ENCODE data around the gene HYAL1. TPM values are rescaled to one million over a fixed set of nuclear protein-coding genes. Genes with fewer than 3 reads are reported as not detected.

Gene HYAL1
- total RNA-seq, 1 donor from 2014 or later: 78.8 TPM

DNA sequence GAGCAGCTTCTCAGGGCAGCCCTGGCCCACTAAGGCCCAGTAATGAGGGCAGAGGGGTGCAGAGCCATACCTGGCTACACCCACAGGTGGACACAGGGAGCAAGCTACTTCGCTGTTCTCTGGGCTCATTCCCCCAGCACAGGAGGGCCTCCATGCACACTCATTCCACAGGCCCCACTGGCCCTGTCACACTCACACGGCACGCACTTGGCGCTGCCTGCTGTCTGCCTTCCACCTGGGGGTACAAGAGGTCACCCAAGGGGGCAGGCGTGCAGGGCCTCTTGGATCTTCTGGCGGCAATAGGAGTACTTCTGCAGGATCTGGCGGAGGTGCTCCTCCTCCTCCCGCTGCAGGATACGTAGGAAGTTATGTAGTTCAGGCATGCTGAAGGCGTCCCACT lies 27.0 kb upstream of the HYAL1 start:
- Histone ChIP-seq H3K27me3 (no peaks in the 10 kb centered on the region), H3K27ac (no peak overlapping the region), H3K36me3 (peaks cover 42% of the 10 kb centered on the region), H3K9me3 (no peaks in the 10 kb centered on the region), H3K4me3 (no peak overlapping the region), H3K4me1 (peaks cover 34% of the 10 kb centered on the region)
- intact Hi-C loops (cut with DNase I): no loop called here
- TF ChIP-seq, protein P1, sequence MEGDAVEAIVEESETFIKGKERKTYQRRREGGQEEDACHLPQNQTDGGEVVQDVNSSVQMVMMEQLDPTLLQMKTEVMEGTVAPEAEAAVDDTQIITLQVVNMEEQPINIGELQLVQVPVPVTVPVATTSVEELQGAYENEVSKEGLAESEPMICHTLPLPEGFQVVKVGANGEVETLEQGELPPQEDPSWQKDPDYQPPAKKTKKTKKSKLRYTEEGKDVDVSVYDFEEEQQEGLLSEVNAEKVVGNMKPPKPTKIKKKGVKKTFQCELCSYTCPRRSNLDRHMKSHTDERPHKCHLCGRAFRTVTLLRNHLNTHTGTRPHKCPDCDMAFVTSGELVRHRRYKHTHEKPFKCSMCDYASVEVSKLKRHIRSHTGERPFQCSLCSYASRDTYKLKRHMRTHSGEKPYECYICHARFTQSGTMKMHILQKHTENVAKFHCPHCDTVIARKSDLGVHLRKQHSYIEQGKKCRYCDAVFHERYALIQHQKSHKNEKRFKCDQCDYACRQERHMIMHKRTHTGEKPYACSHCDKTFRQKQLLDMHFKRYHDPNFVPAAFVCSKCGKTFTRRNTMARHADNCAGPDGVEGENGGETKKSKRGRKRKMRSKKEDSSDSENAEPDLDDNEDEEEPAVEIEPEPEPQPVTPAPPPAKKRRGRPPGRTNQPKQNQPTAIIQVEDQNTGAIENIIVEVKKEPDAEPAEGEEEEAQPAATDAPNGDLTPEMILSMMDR (IDR thresholded peaks at IDR 0.05): no peak
- DNase-seq: no peak
- ATAC-seq: no peak

DNA sequence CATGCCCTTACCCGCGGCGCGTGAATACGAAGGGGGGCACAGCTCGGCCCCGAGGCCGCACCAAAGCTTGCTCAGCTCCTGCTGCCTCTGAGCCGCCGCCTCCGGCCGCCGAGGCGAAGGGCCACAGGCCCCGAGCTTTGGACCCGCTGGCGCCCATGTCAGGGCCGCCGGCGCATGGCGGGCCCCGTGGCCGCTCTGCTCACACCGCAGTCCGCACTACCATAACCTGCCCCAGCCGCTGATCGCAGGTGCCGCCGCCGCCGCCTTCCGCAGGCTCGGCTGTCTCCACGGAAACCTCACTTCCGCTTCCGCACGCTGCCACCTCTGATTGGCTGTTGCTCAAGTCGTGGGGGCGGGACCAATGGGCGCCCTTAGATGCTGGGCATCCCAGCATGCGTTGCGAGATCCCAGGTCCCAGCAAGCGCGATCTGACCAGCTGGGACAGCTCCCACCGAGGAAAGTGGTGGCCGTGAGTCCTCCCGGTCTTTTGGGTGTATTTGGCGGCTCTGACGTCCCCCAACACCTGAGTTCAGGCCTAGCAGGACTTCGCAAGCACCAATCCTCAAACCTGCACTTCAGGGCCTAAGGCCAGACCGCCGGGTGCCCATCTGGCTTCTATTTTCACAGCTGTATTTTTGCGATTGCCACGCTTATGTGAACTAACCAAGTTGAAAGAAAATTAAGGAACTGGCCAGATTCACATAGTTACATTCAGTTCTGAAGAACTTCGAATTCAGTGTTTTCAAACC lies 24.7 kb upstream of the HYAL1 start, which contains the start of gene TUSC2:
TUSC2 (minus strand) TSS at position 281 of the 749 bp plus-strand sequence; CDS start at position 157, 124 bp downstream.
- TF ChIP-seq, protein P1 (IDR thresholded peaks at IDR 0.05): no peak
- intact Hi-C loops (cut with DNase I): no loop called here
- Histone ChIP-seq H3K36me3 (peaks cover 42% of the 10 kb centered on the region), H3K4me1 (peaks cover 31% of the 10 kb centered on the region), H3K4me3 (peak within 1 kb of the TSS; percentile 99), H3K9me3 (no peaks in the 10 kb centered on the region), H3K27ac (peak within 1 kb of the TSS; percentile 89), H3K27me3 (no peaks in the 10 kb centered on the region)
- ATAC-seq: peak; percentile 93
- peak; percentile 98 for DNase-seq

DNA sequence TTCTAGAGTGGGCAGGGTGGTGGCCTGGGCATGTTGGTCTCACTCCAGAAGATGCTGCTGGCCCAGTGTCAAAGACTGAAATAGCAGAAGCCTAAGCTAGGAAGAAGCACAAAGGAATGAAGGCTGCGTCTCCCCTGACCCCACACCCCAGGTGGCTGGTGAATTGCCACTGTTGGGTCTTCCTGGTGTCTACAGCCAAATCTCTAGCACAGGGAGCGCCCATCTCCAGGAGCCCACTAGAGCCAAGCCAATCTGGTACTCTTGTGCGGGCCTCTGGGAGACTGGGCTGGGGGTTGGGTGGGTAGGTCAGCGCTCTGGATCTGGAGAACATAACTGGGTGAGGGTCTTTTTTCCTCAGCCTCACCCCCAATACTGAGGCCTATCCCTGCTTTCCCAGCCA lies 23.8 kb upstream of the HYAL1 start:
- Histone ChIP-seq H3K27ac (peak overlapping the region; percentile 89), H3K36me3 (peaks cover 42% of the 10 kb centered on the region)

DNA sequence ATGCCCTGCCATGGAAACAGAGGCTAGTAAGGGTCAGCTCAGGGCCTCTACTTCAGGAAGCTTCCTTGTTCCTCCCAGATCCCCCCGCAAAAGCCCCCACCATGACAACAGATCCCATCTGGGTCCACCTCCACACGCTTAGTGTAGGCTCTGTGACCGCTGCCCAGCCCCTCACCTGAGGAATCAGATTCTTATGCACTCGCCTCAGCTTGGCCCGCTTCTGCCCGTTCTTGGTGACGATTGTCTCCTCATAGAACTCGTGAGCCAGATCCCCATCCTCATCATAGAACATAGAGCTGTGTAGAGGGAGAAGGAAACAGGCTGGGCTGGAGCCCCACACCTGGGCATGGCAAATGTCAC lies 22.8 kb upstream of the HYAL1 start:
- TF ChIP-seq, protein P1 (IDR thresholded peaks at IDR 0.05): no peak
- Histone ChIP-seq H3K27ac (no peak overlapping the region), H3K4me1 (peaks cover 43% of the 10 kb centered on the region), H3K36me3 (peaks cover 35% of the 10 kb centered on the region), H3K4me3 (no peak overlapping the region), H3K27me3 (no peaks in the 10 kb centered on the region), H3K9me3 (no peaks in the 10 kb centered on the region)
- intact Hi-C loops (cut with DNase I): no loop called here
- DNase-seq: no peak
- no peak for ATAC-seq

More for the DNA sequence above, 23.8 kb upstream of the HYAL1 start:
- peak overlapping the region; percentile 99 for H3K4me3 ChIP-seq
- DNase-seq: no peak
- TF ChIP-seq, protein P1 (IDR thresholded peaks at IDR 0.05): no peak
- no peak for ATAC-seq
- no peaks in the 10 kb centered on the region for H3K9me3 ChIP-seq
- intact Hi-C loops (cut with DNase I): no loop called here
- peaks cover 40% of the 10 kb centered on the region for H3K4me1 ChIP-seq
- no peaks in the 10 kb centered on the region for H3K27me3 ChIP-seq

DNA sequence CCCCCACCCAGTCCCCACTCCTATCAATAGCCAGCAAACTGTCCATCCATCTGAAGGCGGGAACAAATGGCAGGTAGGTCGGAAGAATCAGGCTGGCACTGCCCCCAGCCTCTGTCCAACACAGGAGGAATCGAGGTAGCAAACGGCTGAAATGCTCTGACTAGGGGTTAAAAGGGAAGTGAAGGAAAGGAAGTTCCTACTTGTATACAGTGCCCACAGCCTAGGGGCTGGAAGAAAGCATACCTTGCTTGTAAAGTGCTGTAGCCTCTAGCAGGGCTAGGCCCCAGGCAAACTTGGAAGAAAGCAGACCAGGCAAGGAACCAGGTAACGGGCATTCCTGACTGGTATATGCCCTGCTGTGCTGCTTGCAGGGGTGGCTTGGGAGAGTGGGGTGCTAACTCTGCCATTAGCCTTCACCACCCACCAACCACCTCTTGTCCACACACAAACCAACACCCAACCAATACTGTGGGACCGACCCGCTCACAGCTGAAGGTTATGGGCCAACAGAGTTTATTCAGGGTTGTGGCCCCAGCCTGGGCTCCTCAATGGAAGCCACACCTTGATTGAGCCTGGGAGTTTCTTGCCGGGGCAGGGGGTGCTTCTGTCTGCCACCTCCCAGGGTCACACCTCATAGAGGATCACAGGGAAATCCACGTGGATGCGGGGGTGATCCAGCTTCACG lies 22.3 kb upstream of the HYAL1 start:
- Histone ChIP-seq H3K9me3 (no peaks in the 10 kb centered on the region), H3K27me3 (no peaks in the 10 kb centered on the region), H3K36me3 (peaks cover 30% of the 10 kb centered on the region), H3K4me3 (no peak overlapping the region), H3K27ac (no peak overlapping the region), H3K4me1 (peaks cover 43% of the 10 kb centered on the region)
- no peak for DNase-seq
- no peak for ATAC-seq
- TF ChIP-seq, protein P1 (IDR thresholded peaks at IDR 0.05): no peak
- intact Hi-C loops (cut with DNase I): no loop called here

All from upper lobe of right lung (tissue), 1 donor.